ENCODE results near the gene DLG2.

DNA sequence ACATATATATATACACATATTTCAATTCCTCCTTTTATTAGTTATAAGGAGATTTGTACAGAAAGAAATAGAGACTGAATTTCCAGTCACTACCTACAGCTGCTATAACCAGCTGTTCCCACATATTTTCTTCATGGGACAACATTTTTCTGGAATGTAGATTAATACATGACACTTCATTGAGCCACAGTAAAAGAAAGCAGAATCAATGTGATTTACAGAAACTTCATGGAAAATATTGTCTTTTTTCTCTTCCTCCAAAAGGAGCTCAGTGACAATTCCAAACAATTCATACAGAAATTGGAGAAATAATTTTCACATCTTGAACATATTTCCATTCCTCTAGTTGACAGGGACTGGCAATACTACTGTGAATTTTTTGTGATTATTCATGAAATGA is 249.2 kb downstream of the DLG2 start:
- no peak for TF ChIP-seq FOXP1 (CRISPR knock-in tag; IDR thresholded peaks at IDR 0.05)
- TF ChIP-seq, protein P1, sequence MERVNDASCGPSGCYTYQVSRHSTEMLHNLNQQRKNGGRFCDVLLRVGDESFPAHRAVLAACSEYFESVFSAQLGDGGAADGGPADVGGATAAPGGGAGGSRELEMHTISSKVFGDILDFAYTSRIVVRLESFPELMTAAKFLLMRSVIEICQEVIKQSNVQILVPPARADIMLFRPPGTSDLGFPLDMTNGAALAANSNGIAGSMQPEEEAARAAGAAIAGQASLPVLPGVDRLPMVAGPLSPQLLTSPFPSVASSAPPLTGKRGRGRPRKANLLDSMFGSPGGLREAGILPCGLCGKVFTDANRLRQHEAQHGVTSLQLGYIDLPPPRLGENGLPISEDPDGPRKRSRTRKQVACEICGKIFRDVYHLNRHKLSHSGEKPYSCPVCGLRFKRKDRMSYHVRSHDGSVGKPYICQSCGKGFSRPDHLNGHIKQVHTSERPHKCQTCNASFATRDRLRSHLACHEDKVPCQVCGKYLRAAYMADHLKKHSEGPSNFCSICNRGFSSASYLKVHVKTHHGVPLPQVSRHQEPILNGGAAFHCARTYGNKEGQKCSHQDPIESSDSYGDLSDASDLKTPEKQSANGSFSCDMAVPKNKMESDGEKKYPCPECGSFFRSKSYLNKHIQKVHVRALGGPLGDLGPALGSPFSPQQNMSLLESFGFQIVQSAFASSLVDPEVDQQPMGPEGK (CRISPR knock-in tag; IDR thresholded peaks at IDR 0.05; ENCODE audit: borderline replicate concordance), result no peak
- no peak for TF ChIP-seq PHTF2 (CRISPR knock-in tag; IDR thresholded peaks at IDR 0.05)
- TF ChIP-seq PTTG1 (tag; IDR thresholded peaks at IDR 0.05; ENCODE audit: low read depth), result no peak
- TF ChIP-seq, protein P2, sequence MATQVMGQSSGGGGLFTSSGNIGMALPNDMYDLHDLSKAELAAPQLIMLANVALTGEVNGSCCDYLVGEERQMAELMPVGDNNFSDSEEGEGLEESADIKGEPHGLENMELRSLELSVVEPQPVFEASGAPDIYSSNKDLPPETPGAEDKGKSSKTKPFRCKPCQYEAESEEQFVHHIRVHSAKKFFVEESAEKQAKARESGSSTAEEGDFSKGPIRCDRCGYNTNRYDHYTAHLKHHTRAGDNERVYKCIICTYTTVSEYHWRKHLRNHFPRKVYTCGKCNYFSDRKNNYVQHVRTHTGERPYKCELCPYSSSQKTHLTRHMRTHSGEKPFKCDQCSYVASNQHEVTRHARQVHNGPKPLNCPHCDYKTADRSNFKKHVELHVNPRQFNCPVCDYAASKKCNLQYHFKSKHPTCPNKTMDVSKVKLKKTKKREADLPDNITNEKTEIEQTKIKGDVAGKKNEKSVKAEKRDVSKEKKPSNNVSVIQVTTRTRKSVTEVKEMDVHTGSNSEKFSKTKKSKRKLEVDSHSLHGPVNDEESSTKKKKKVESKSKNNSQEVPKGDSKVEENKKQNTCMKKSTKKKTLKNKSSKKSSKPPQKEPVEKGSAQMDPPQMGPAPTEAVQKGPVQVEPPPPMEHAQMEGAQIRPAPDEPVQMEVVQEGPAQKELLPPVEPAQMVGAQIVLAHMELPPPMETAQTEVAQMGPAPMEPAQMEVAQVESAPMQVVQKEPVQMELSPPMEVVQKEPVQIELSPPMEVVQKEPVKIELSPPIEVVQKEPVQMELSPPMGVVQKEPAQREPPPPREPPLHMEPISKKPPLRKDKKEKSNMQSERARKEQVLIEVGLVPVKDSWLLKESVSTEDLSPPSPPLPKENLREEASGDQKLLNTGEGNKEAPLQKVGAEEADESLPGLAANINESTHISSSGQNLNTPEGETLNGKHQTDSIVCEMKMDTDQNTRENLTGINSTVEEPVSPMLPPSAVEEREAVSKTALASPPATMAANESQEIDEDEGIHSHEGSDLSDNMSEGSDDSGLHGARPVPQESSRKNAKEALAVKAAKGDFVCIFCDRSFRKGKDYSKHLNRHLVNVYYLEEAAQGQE (IDR thresholded peaks at IDR 0.05; ENCODE audit: borderline replicate concordance), result no peak
- TF ChIP-seq, protein P2 (CRISPR knock-in tag; IDR thresholded peaks at IDR 0.05; ENCODE audit: low read depth), result no peak
- no peak for TF ChIP-seq POLR2A (conservative IDR thresholded peaks at IDR 0.05)
- TF ChIP-seq, protein P3, sequence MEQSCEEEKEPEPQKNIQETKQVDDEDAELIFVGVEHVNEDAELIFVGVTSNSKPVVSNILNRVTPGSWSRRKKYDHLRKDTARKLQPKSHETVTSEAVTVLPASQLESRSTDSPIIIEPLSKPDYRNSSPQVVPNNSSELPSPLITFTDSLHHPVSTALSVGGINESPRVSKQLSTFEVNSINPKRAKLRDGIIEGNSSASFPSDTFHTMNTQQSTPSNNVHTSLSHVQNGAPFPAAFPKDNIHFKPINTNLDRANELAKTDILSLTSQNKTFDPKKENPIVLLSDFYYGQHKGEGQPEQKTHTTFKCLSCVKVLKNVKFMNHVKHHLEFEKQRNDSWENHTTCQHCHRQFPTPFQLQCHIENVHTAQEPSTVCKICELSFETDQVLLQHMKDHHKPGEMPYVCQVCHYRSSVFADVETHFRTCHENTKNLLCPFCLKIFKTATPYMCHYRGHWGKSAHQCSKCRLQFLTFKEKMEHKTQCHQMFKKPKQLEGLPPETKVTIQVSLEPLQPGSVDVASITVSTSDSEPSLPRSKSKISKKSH (CRISPR knock-in tag; IDR thresholded peaks at IDR 0.05), result no peak
- TF ChIP-seq, protein P4, sequence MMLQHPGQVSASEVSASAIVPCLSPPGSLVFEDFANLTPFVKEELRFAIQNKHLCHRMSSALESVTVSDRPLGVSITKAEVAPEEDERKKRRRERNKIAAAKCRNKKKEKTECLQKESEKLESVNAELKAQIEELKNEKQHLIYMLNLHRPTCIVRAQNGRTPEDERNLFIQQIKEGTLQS (IDR thresholded peaks at IDR 0.05), result no peak
- TF ChIP-seq, protein P4 (CRISPR knock-in tag; conservative IDR thresholded peaks at IDR 0.05), result no peak
- TF ChIP-seq, protein P5, sequence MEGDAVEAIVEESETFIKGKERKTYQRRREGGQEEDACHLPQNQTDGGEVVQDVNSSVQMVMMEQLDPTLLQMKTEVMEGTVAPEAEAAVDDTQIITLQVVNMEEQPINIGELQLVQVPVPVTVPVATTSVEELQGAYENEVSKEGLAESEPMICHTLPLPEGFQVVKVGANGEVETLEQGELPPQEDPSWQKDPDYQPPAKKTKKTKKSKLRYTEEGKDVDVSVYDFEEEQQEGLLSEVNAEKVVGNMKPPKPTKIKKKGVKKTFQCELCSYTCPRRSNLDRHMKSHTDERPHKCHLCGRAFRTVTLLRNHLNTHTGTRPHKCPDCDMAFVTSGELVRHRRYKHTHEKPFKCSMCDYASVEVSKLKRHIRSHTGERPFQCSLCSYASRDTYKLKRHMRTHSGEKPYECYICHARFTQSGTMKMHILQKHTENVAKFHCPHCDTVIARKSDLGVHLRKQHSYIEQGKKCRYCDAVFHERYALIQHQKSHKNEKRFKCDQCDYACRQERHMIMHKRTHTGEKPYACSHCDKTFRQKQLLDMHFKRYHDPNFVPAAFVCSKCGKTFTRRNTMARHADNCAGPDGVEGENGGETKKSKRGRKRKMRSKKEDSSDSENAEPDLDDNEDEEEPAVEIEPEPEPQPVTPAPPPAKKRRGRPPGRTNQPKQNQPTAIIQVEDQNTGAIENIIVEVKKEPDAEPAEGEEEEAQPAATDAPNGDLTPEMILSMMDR (IDR thresholded peaks at IDR 0.05 in 2 of 3, conservative IDR thresholded peaks at IDR 0.05 in 1 of 3; ENCODE audit: insufficient read depth in 2 of 3, low read depth in 1 of 3, low read length in 3 of 3), result no peak
- no peak for TF ChIP-seq EGR1 (conservative IDR thresholded peaks at IDR 0.05)
- no peak for TF ChIP-seq FOSL1 (tag; conservative IDR thresholded peaks at IDR 0.05)
- no peak for TF ChIP-seq TBP (optimal IDR thresholded peaks at IDR 0.05; ENCODE audit: low read depth, low read length)
- TF ChIP-seq, protein P6, sequence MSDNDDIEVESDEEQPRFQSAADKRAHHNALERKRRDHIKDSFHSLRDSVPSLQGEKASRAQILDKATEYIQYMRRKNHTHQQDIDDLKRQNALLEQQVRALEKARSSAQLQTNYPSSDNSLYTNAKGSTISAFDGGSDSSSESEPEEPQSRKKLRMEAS (CRISPR knock-in tag; IDR thresholded peaks at IDR 0.05), result no peak
- no peak for TF ChIP-seq SRSF7 (optimal IDR thresholded peaks at IDR 0.05; ENCODE audit: low read depth, low read length)

Measured in K562 (cell line).